WTC11 (cell line): ENCODE results near the gene QKI. TPM values are rescaled to one million over a fixed set of nuclear protein-coding genes. Genes with fewer than 3 reads are reported as not detected.

ENCODE experiments used
- ATAC-seq: fragments of 200-7000 bp; cut with Tn5 transposase; 2 replicates; pipeline ENCODE4 v1.10.0; 2021; ENCODE audit warnings: mild to moderate bottlenecking, moderate library complexity
- CTCF ChIA-PET: fragments of 300-600 bp; sonication (Branson Sonifier 250); formaldehyde crosslinking; loops from one replicate; lab custom pipeline; 2021; ENCODE audit warnings: antibody characterized with exemption; lab: Charles Lee
- POLR2A ChIA-PET: fragments of 350-600 bp; sonication (Branson Sonifier 250); formaldehyde crosslinking; loops from one replicate; lab custom pipeline; 2021; ENCODE audit warnings: antibody characterized with exemption; lab: Charles Lee
- DNase-seq: peaks from one replicate; pipeline ENCODE4 v3.0.0; 2021; ENCODE audit warnings: low spot score
- H3K27ac Mint-ChIP-seq: 2 replicates; pipeline ENCODE4 v1.8.0; 2021; ENCODE audit warnings: mixed read lengths
- H3K27me3 Mint-ChIP-seq: 2 replicates; pipeline ENCODE4 v1.8.0; 2021; ENCODE audit warnings: low read depth, mild to moderate bottlenecking, moderate library complexity, mixed read lengths
- H3K36me3 Mint-ChIP-seq: 2 replicates; pipeline ENCODE4 v1.8.0; 2021; ENCODE audit warnings: mixed read lengths
- H3K4me1 Mint-ChIP-seq: 2 replicates; pipeline ENCODE4 v1.8.0; 2022; ENCODE audit warnings: mixed read lengths
- H3K4me3 Mint-ChIP-seq: 2 replicates; pipeline ENCODE4 v1.8.0; 2021; ENCODE audit warnings: mild to moderate bottlenecking, moderate library complexity, mixed read lengths
- H3K9me3 Mint-ChIP-seq: 2 replicates; pipeline ENCODE4 v1.8.0; 2021; ENCODE audit warnings: mixed read lengths
- ATF1 ChIP-seq: sonication (generic); formaldehyde crosslinking; IDR thresholded peaks from 2 replicates; pipeline ENCODE4 v1.8.1; 2023; ENCODE audit warnings: mild to moderate bottlenecking, moderate library complexity, missing genetic modification reagents
- EMX1 ChIP-seq: fragments of 250-450 bp; sonication (Bioruptor Pico); IDR thresholded peaks from 2 replicates; pipeline ENCODE4 v1.8.0; 2021; ENCODE audit warnings: mild to moderate bottlenecking
- ESRRA ChIP-seq: sonication (generic); formaldehyde crosslinking; IDR thresholded peaks from 2 replicates; pipeline ENCODE4 v1.8.1; 2022; ENCODE audit warnings: mild to moderate bottlenecking, missing genetic modification reagents, borderline replicate concordance
- FOXK1 ChIP-seq: sonication (generic); formaldehyde crosslinking; IDR thresholded peaks from 2 replicates; pipeline ENCODE4 v1.8.0; 2022; ENCODE audit warnings: mild to moderate bottlenecking, moderate library complexity, missing genetic modification reagents
- GRHL2 ChIP-seq: fragments of 250-450 bp; sonication (Bioruptor Pico); IDR thresholded peaks from 2 replicates; pipeline ENCODE4 v1.8.0; 2022; ENCODE audit warnings: mild to moderate bottlenecking, moderate library complexity; ENCODE audit not compliant: insufficient replicate concordance, severe bottlenecking
- JAZF1 ChIP-seq: fragments of 250-450 bp; sonication (Bioruptor Pico); IDR thresholded peaks from 2 replicates; pipeline ENCODE4 v1.9.0; 2021; ENCODE audit warnings: moderate library complexity, mild to moderate bottlenecking, inconsistent platforms
- NFATC4 ChIP-seq: fragments of 250-450 bp; sonication (Bioruptor Pico); IDR thresholded peaks from 2 replicates; pipeline ENCODE4 v1.9.0; 2021; ENCODE audit warnings: mild to moderate bottlenecking
- NFE2L1 ChIP-seq: sonication (generic); formaldehyde crosslinking; IDR thresholded peaks from 2 replicates; pipeline ENCODE4 v1.8.1; 2023; ENCODE audit warnings: missing genetic modification reagents
- NFYB ChIP-seq: sonication (generic); formaldehyde crosslinking; conservative IDR thresholded peaks from 2 replicates; pipeline ENCODE4 v1.8.0; 2022; ENCODE audit warnings: low read depth, missing genetic modification reagents
- PRDM15 ChIP-seq: sonication (generic); formaldehyde crosslinking; IDR thresholded peaks from 2 replicates; pipeline ENCODE4 v1.8.0; 2022; ENCODE audit warnings: missing genetic modification reagents
- PRRX2 ChIP-seq: fragments of 250-450 bp; sonication (Bioruptor Pico); IDR thresholded peaks from 2 replicates; pipeline ENCODE4 v1.8.0; 2021; ENCODE audit warnings: mild to moderate bottlenecking
- RELA ChIP-seq: sonication (generic); formaldehyde crosslinking; IDR thresholded peaks from 2 replicates; pipeline ENCODE4 v1.8.1; 2022; ENCODE audit warnings: missing genetic modification reagents, mild to moderate bottlenecking, borderline replicate concordance
- SMAD3 ChIP-seq: sonication (generic); formaldehyde crosslinking; IDR thresholded peaks from 2 replicates; pipeline ENCODE4 v1.8.0; 2022; ENCODE audit warnings: missing genetic modification reagents, mild to moderate bottlenecking, borderline replicate concordance
- USF1 ChIP-seq: sonication (generic); formaldehyde crosslinking; IDR thresholded peaks from 2 replicates; pipeline ENCODE4 v1.8.0; 2022; ENCODE audit warnings: mild to moderate bottlenecking, missing genetic modification reagents
- ZNF232 ChIP-seq: sonication (generic); formaldehyde crosslinking; IDR thresholded peaks from 2 replicates; pipeline ENCODE4 v1.8.0; 2022; ENCODE audit warnings: mild to moderate bottlenecking, missing genetic modification reagents
- ZNF263 ChIP-seq: sonication (generic); formaldehyde crosslinking; IDR thresholded peaks from 2 replicates; pipeline ENCODE4 v1.8.1; 2022; ENCODE audit warnings: low read depth, mild to moderate bottlenecking, moderate library complexity, missing genetic modification reagents
- ZNF423 ChIP-seq: fragments of 250-450 bp; sonication (Bioruptor Pico); IDR thresholded peaks from 2 replicates; pipeline ENCODE4 v2.1.2; 2022; ENCODE audit warnings: mild to moderate bottlenecking, moderate library complexity
- ZNF425 ChIP-seq: fragments of 250-450 bp; sonication (Bioruptor Pico); conservative IDR thresholded peaks from 2 replicates; pipeline ENCODE4 v1.9.0; 2021; ENCODE audit warnings: mild to moderate bottlenecking
- ZNF532 ChIP-seq: fragments of 250-450 bp; sonication (Bioruptor Pico); IDR thresholded peaks from 2 replicates; pipeline ENCODE4 v1.9.0; 2021; ENCODE audit warnings: mild to moderate bottlenecking, borderline replicate concordance
- ZNF671 ChIP-seq: fragments of 250-450 bp; sonication (Bioruptor Pico); IDR thresholded peaks from 2 replicates; pipeline ENCODE4 v1.8.0; 2021; ENCODE audit warnings: mild to moderate bottlenecking
- total RNA-seq: library from RNA; stranded (reverse); gene quantifications from 3 replicates; pipeline ENCODE4 v1.2.3, GENCODE V29; 2021

The QKI gene
- total RNA-seq, 1 experiment from 2014 or later = 145 TPM

- H3K27me3 Mint-ChIP-seq = no peaks in the 10 kb centered on the region
- peak; percentile 81 for ATAC-seq
- CTCF ChIA-PET = no interaction called here
- H3K4me3 Mint-ChIP-seq = no peak overlapping the region
- no peaks in the 10 kb centered on the region for H3K36me3 Mint-ChIP-seq
- H3K9me3 Mint-ChIP-seq = no peaks in the 10 kb centered on the region
- TF ChIP-seq PRRX2 (CRISPR knock-in tag) = no peak
- TF ChIP-seq USF1 (CRISPR knock-in tag) = no peak
- TF ChIP-seq, all 79 proteins: peak for 0
- DNase-seq = no peak
- H3K4me1 Mint-ChIP-seq = peaks cover 74% of the 10 kb centered on the region
- peak overlapping the region; percentile 63; the same call in 1 of the 2 replicates for H3K27ac Mint-ChIP-seq
- POLR2A ChIA-PET = no interaction called here
These were observed 8.0 kb downstream of the QKI start for GRCh38 chr6:163422550-163422949.

- ATAC-seq = no peak
- Mint-ChIP-seq H3K27me3 (no peaks in the 10 kb centered on the region), H3K27ac (no peak overlapping the region), H3K4me3 (no peak overlapping the region), H3K36me3 (no peaks in the 10 kb centered on the region), H3K9me3 (no peaks in the 10 kb centered on the region), H3K4me1 (peaks cover 76% of the 10 kb centered on the region)
- ChIA-PET POLR2A (no interaction called here), CTCF (no interaction called here)
- DNase-seq = no peak
- no peak for TF ChIP-seq ATF1 (CRISPR knock-in tag)
- TF ChIP-seq RELA (CRISPR knock-in tag) = no peak
- TF ChIP-seq ZNF263 = no peak
- no peak for TF ChIP-seq ZNF532 (CRISPR knock-in tag)
- TF ChIP-seq GRHL2 (CRISPR knock-in tag) = no peak
- no peak for TF ChIP-seq ZNF425 (CRISPR knock-in tag)
- no peak for TF ChIP-seq NFATC4
- TF ChIP-seq FOXK1 (CRISPR knock-in tag) = no peak
- no peak for TF ChIP-seq ZNF232 (CRISPR knock-in tag)
These were observed 9.2 kb downstream of the QKI start for GRCh38 chr6:163423696-163424095.

GRCh38 chr6:163427498-163428254, 13.2 kb downstream of the QKI start:
- no peaks in the 10 kb centered on the region for H3K9me3 Mint-ChIP-seq
- H3K4me1 Mint-ChIP-seq = peaks cover 76% of the 10 kb centered on the region
- no peak for DNase-seq
- ChIA-PET POLR2A (interaction anchor here (0.6 kb wide), 1 partner anchor 15 kb away, joined by 3 read pairs; no protein-coding TSS in a partner anchor), CTCF (interaction anchor here (2.4 kb wide), 1 partner anchor 127 kb away, joined by 13 read pairs; no protein-coding TSS in a partner anchor)
- H3K4me3 Mint-ChIP-seq = no peak overlapping the region
- no peaks in the 10 kb centered on the region for H3K27me3 Mint-ChIP-seq
- no peak overlapping the region for H3K27ac Mint-ChIP-seq
- H3K36me3 Mint-ChIP-seq = no peaks in the 10 kb centered on the region
- TF ChIP-seq JAZF1 (CRISPR knock-in tag) (no peak), RELA (CRISPR knock-in tag) (no peak), ZNF671 (CRISPR knock-in tag) (no peak), PRDM15 (no peak), ESRRA (no peak), NFE2L1 (CRISPR knock-in tag) (no peak), SMAD3 (no peak), NFYB (CRISPR knock-in tag) (no peak), EMX1 (CRISPR knock-in tag) (no peak), ZNF423 (CRISPR knock-in tag) (no peak)
- no peak for ATAC-seq
